ENCODE results near the gene MAPK4.
"Not testable (repeated sequence)": the region's sequence is repeated elsewhere in the genome, so short reads cannot be mapped to it uniquely, and the experiment has no call there.

GRCh38 chr18:50609171-50609570 lies 49.3 kb downstream of the MAPK4 start:
- TF ChIP-seq, protein P1, sequence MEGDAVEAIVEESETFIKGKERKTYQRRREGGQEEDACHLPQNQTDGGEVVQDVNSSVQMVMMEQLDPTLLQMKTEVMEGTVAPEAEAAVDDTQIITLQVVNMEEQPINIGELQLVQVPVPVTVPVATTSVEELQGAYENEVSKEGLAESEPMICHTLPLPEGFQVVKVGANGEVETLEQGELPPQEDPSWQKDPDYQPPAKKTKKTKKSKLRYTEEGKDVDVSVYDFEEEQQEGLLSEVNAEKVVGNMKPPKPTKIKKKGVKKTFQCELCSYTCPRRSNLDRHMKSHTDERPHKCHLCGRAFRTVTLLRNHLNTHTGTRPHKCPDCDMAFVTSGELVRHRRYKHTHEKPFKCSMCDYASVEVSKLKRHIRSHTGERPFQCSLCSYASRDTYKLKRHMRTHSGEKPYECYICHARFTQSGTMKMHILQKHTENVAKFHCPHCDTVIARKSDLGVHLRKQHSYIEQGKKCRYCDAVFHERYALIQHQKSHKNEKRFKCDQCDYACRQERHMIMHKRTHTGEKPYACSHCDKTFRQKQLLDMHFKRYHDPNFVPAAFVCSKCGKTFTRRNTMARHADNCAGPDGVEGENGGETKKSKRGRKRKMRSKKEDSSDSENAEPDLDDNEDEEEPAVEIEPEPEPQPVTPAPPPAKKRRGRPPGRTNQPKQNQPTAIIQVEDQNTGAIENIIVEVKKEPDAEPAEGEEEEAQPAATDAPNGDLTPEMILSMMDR (IDR thresholded peaks at IDR 0.05 in 2 of 3, conservative IDR thresholded peaks at IDR 0.05 in 1 of 3; ENCODE audit: control insufficient read depth in 2 of 3, extremely low read depth in 1 of 3, insufficient read depth in 1 of 3, low read depth in 3 of 3, low read length in 3 of 3) = not testable (repeated sequence)
- TF ChIP-seq POLR2AphosphoS5 (IDR thresholded peaks at IDR 0.05; ENCODE audit: low read length); CHD2 (IDR thresholded peaks at IDR 0.05; ENCODE audit: borderline replicate concordance, low read depth, low read length); RAD21 (IDR thresholded peaks at IDR 0.05; ENCODE audit: insufficient read depth, low read depth, low read length); POLR2A (IDR thresholded peaks at IDR 0.05; ENCODE audit: low read depth, low read length); HDAC6 (IDR thresholded peaks at IDR 0.05; ENCODE audit: unreplicated experiment); CBFB (IDR thresholded peaks at IDR 0.05; ENCODE audit: low read depth): not testable (repeated sequence)

Data from GM12878 (cell line).